ENCODE results near the gene MIPOL1.
"Not testable (repeated sequence)": the region's sequence is repeated elsewhere in the genome, so short reads cannot be mapped to it uniquely, and the experiment has no call there.

Gene MIPOL1

GRCh38 chr14:37197421-37198272, at the start of gene MIPOL1:
TSS of gene MIPOL1 (plus strand) at chr14:37197937. CDS start at chr14:37247889, 49,952 bp downstream.
- DNase-seq (ENCODE audit: low spot score) = peak; percentile 62

- peak; percentile 49 for DNase-seq (ENCODE audit: low spot score)
These were observed 47.3 kb upstream of the MIPOL1 start for GRCh38 chr14:37150414-37150813.

- DNase-seq (ENCODE audit: low spot score) = no peak
These were observed 44.7 kb upstream of the MIPOL1 start for GRCh38 chr14:37153005-37153404.

GRCh38 chr14:37153483-37153882, 44.3 kb upstream of the MIPOL1 start:
- no peak for DNase-seq (ENCODE audit: low spot score)

- no peak for DNase-seq (ENCODE audit: low spot score)
These were observed 39.8 kb upstream of the MIPOL1 start for GRCh38 chr14:37157987-37158386.

- not testable (repeated sequence) for DNase-seq (ENCODE audit: low spot score)
These were observed 35.4 kb upstream of the MIPOL1 start for GRCh38 chr14:37162307-37162706.

GRCh38 chr14:37165794-37166193, 31.9 kb upstream of the MIPOL1 start:
- DNase-seq (ENCODE audit: low spot score) = no peak

- no peak for DNase-seq (ENCODE audit: low spot score)
These were observed 30.3 kb upstream of the MIPOL1 start for GRCh38 chr14:37167151-37168047.

- DNase-seq (ENCODE audit: low spot score) = no peak
These were observed 29.0 kb upstream of the MIPOL1 start for GRCh38 chr14:37168721-37169120.

GRCh38 chr14:37170237-37170636, 27.5 kb upstream of the MIPOL1 start:
- DNase-seq (ENCODE audit: low spot score) = peak; percentile 22

- DNase-seq (ENCODE audit: low spot score) = no peak
These were observed 26.7 kb upstream of the MIPOL1 start for GRCh38 chr14:37170993-37171392.

- DNase-seq (ENCODE audit: low spot score) = no peak
These were observed 26.1 kb upstream of the MIPOL1 start for GRCh38 chr14:37171678-37172023.

GRCh38 chr14:37172024-37172869, 25.5 kb upstream of the MIPOL1 start, which contains the start of gene SLC25A21:
TSS of gene SLC25A21 (minus strand) at chr14:37172606.
- DNase-seq (ENCODE audit: low spot score) = peak; percentile 77

GRCh38 chr14:37172936-37173614, 24.7 kb upstream of the MIPOL1 start:
- DNase-seq (ENCODE audit: low spot score) = no peak

GRCh38 chr14:37179896-37180502, 17.7 kb upstream of the MIPOL1 start:
- DNase-seq (ENCODE audit: low spot score) = no peak

- DNase-seq (ENCODE audit: low spot score) = not testable (repeated sequence)
These were observed 16.9 kb upstream of the MIPOL1 start for GRCh38 chr14:37180886-37181285.

GRCh38 chr14:37181441-37181840, 16.3 kb upstream of the MIPOL1 start:
- no peak for DNase-seq (ENCODE audit: low spot score)

GRCh38 chr14:37184520-37184919, 13.2 kb upstream of the MIPOL1 start:
- DNase-seq (ENCODE audit: low spot score) = not testable (repeated sequence)

- no peak for DNase-seq (ENCODE audit: low spot score)
These were observed 12.1 kb upstream of the MIPOL1 start for GRCh38 chr14:37185670-37186069.

GRCh38 chr14:37186865-37187264, 10.9 kb upstream of the MIPOL1 start:
- DNase-seq (ENCODE audit: low spot score) = no peak

GRCh38 chr14:37187294-37187693, 10.4 kb upstream of the MIPOL1 start:
- DNase-seq (ENCODE audit: low spot score) = no peak
